ENCODE results near the gene CSMD2.

CSMD2 gene

DNA sequence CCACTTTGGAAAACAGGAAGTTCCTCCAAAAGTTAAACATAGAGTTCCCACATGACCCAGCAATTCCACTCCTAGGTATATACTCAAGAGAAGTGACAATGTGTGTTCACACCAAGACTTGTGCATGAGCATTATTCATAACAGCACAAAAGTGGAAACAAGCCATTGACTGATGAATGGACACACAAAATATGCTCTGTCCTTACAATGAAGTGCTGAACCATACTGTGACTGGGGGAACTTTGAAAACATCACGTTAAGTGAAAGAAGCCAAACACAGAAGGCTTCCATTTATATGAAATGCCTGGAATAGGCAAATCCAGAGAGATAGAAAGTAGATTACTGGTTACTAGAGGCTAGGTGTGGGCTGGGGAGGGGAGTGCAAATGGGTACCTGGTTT, 542.3 kb downstream of the CSMD2 start:
- no peak for DNase-seq

DNA sequence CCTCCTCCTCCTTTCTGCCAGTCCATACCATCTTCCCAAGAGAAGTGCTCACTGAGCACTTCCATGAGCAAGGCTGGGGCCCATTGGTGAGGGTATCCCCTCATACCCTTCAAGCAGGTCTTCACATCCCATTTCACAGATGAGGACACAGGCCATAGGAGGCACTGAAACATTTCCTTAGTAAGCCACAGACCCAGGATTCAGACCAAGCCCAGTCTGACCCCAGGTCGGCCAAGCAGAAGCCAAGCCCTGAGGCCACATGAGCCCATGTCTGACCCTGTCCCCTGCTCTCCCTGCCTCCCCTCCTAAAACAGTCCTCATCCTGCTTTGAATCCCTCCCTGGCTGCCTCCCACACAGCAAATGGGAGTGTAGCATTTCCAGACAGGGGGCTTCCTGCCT, 546.4 kb downstream of the CSMD2 start:
- DNase-seq = no peak

DNA sequence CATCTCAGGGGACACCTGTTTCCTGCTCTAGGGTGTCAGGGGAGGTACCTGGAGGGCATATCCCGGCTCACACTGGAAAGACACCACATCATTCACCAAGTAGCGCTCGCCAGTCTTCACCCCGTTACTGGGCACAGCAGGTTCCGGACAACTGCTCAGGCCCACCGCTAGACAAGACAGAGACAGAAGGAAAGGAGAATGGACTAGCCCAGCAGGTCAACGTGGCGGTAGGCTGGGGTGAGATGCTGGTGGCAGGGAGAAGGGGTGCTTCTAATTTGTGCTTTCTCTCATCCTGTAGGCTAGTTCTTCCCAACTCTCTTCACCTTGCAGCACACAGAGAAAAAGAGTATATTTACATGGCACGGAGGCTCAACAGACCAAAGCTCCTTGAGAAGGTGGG, 547.6 kb downstream of the CSMD2 start:
- no peak for DNase-seq

- DNase-seq = no peak
Observed at GRCh38 chr1:33616780-33617179, 548.2 kb downstream of the CSMD2 start.

GRCh38 chr1:33615546-33615945, 549.5 kb downstream of the CSMD2 start:
- no peak for DNase-seq

DNA sequence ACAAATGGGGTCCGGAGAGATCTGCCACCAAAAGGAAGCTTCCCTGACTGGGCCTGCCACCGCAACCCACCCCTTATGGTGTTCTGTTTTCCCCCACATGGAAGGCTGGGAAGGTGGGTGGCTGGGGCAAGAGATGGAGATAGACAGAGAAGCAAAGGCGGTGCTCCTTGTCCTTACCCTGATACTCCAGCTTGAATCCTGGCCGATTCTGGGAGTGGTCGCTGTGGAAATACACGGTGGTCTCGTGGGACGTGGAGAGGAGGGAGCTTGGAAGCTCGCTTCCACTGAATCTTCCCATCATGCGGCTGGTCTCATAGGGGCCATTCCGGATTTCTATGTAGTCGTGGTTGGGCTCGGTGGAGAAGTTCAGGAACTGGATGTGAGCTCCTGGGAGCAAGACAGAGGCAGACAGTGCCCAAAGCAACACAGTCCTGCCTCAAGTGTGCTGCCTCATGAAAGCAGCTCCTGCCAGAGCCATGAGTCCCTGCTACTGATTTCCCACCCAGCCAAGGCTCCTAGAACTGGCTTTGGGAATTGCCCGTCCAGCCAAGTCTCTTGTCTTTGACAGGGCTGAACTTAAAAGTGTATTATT, 554.1 kb downstream of the CSMD2 start:
- no peak for DNase-seq

- DNase-seq = no peak
Observed at GRCh38 chr1:33610391-33610790, 554.6 kb downstream of the CSMD2 start.

DNA sequence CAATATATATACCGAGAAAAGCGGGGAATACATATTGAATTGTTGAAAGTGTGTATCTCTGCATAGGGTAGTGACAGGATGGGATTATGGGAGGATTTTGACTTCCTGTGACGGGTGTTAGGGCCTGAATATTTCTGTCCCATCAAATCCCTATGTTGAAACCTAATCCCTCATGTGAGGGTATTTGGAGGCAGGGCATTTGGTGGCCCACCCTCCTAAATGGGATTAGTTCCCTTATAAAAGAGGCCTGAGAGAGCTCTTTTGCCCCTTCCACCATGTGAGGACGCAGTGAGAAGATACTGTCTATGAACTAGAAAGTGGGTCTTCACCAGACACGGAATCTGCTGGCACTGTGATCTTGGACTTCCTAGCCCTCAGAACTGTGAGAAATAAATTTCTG, 555.3 kb downstream of the CSMD2 start:
- DNase-seq = no peak

DNA sequence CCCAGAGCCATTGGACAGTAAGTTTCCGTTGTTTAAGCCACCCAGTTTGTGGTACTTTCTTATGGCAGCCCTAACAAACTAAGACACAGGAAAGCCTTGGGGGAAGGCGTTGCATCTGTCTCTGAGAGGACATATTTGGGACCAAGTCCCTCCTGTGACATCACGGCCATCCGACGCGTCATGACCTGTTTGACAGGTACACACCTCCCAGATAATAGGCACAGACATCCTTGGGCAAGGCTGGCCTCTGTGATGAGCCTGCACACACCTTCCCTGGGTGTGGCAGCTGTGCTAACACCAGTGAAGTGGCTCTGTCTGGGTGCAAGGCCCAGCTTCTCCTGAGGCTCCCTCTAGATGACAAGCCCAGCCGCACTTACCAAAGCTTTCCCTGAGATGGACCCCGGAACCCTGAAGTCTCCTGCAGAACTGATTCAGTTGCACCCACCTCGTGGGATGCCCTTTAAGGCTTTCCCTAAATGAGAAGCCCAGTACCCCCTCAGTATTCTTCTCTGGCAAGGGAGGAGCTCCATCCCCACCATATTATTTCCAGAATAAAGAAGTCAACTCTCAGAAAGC, 556.1 kb downstream of the CSMD2 start:
- DNase-seq = no peak

GRCh38 chr1:33607444-33608005, 557.5 kb downstream of the CSMD2 start:
- DNase-seq = no peak

DNA sequence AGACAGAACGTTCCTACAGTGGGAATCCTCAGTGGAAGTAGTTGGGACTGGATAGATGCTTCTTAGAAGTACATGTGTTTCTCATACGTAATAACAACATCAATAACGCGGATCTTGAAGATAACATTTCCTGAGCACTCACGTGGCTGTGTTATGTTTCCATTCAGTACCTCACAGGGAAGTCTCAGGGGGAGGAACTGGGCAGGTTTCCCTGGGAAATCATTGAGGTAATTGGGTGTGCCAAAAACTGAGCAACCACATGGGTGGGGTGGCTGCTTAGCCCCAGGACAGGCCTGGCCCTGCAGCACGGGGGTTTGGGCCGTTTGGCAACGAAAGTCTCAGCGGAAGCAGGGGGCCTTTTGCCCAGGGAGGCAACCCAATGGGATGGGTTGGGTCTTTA, 558.8 kb downstream of the CSMD2 start:
- DNase-seq = no peak

GRCh38 chr1:33602271-33602670, 562.8 kb downstream of the CSMD2 start:
- no peak for DNase-seq

GRCh38 chr1:33601751-33602150, 563.3 kb downstream of the CSMD2 start:
- DNase-seq = no peak

DNA sequence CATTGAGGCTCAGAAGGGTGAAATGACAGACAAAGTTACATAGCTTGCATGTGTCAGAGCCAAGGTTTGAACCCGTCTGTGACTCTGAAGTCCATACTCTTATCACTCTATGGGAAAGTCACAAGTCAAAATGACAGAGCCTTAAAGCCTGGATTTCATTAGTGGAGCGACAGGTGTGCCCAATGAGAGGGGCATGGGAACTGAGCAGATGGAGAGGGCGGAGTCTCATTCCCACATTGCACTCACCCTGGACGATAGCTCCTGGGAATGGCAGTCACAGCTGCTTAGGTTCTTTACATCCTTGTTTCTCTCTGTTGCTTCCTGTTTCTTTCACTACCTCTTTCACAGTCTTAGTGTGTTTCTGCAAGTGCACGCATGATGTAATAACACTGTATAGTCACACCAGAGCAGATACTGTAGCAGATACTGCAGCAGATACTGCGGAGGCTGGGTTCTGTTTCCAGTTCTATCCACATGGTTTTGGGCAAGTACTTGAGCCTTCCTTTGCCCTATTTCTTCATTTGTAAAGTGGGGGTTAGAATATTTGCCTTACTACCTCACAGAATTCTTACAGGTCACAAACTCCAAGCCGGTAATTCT, 565.4 kb downstream of the CSMD2 start:
- DNase-seq = no peak

DNA sequence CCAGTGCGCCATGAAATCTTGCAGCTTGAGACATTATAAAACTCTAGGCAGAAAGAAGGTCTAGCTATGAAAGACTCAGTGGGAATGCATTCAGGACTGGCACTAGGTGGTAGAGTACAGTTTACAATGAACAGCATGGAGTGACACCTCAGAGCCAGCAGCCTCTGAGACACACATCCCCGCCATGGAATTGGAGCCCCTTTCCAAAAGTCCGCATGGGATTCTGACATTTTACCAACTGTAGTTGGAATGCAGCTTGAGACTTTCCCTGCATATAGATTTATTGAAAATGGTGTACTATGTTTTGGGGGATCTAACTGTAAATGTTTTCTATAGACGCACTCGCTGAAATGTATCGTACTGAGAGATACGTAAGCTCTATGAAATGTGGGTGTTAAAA, 576.3 kb downstream of the CSMD2 start:
- DNase-seq = no peak

GRCh38 chr1:33586795-33587194, 578.2 kb downstream of the CSMD2 start:
- DNase-seq = no peak

DNA sequence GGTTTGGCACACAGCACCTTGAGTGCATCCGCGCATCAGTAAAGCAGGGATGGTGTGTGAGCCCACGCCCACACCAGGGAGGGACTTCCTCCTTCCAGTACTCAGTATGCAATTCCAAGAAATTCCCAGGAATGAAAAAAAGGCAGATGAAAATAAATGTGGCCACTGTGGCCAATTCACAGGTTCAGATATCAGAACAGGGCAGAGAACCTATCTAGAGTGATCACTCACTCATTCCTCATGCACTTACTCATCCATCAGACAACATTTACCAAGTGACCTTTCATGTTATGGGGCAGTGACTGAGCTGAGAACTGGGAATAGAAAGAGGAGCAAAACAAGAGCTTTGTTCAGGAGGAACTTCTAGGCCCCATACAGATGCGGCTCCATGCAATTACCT, 578.9 kb downstream of the CSMD2 start:
- no peak for DNase-seq

DNA sequence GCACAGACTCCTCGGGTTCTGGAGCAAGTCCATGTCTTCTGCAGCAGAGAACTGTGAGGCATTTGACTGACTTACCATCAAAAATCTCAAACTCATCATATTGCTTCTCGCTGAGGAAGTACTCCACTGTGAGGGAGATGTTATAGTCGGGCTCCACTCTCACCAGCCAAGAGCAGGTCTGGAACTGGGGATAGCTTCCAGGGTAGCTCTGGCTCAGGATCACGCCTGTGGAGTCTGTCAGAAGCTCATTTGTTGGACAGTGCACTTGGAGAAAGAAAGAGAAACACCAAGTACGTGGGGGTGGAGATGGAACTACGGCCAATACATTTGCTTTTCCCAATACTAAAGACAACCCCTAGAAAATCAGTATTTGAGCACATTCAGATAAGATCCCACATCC, 581.5 kb downstream of the CSMD2 start:
- DNase-seq = no peak

DNA sequence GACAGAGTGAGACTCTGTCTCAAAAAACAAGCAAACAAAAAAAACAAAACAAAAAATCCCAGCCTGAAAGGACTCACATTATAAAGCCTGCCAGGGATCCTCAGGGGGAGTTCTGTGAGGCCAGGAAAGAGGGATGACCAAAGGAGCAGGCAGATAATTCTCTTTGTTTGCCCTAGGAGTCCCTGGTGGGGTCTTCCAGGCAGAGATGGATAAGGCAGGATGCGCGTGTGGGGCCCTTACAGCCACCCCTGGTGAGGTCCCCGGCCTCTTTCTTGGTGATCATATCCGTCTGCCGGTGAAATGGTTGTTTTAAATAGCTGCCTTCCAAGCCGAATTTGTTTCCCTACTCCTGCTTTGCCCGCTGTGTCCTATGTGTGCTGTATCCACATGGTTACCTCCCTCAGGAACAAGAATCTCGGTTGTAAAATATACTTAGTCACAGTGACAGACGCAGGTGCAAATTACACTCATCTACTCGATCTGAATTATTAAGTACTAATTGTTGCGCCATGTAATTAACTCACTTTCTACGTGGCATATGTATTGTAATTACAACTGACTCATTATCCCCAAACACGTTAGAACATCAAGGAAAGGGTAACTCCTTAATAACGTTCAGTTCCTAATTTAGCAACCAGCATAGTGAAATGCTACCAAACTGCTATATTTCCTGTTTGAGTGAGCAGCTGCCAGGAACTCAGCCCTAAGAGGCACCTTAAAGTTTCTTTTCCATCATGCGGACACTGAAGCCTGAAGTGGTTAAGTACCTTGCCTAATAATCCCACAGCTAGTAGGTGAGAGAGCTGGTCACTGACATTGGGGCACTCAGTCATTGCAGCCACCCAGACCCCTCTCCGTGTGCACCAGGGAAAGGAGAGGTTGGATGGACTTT, 586.2 kb downstream of the CSMD2 start:
- no peak for DNase-seq

DNA sequence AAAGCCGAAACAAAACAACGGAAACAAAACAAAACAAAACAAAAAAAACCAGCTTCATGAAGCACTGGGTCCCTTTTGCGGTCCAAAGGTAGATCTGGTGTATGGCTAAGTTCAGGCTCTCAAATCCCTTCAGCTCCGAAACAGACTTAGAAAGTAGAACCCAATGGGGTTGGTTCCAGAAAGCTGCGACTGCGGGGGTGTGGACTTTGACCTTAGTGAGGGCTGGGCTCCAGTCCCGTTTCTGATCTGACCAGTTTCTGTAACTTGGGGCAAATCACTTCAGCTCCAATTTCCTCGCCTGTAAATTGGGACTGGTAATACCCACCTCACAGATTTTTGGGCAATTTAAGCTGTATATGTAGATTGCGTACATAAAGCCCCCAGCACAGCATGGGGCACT, 587.4 kb downstream of the CSMD2 start:
- DNase-seq = no peak

GRCh38 chr1:33576821-33577599, 588.0 kb downstream of the CSMD2 start:
- no peak for DNase-seq

- DNase-seq = no peak
Observed at GRCh38 chr1:33575324-33575879, 589.6 kb downstream of the CSMD2 start.
